Astrocyte of the hippocampus (primary cell): ENCODE results near the gene IKZF3.
A peak's percentile ranks its signal among the peaks of the same experiment; 100 is the strongest.
"Not testable (repeated sequence)": the region's sequence is repeated elsewhere in the genome, so short reads cannot be mapped to it uniquely, and the experiment has no call there.

ENCODE experiments used
- DNase-seq: peaks from one replicate; pipeline ENCODE4 v3.0.0; 2011; ENCODE audit warnings: low read depth, low spot score

The IKZF3 gene

DNA sequence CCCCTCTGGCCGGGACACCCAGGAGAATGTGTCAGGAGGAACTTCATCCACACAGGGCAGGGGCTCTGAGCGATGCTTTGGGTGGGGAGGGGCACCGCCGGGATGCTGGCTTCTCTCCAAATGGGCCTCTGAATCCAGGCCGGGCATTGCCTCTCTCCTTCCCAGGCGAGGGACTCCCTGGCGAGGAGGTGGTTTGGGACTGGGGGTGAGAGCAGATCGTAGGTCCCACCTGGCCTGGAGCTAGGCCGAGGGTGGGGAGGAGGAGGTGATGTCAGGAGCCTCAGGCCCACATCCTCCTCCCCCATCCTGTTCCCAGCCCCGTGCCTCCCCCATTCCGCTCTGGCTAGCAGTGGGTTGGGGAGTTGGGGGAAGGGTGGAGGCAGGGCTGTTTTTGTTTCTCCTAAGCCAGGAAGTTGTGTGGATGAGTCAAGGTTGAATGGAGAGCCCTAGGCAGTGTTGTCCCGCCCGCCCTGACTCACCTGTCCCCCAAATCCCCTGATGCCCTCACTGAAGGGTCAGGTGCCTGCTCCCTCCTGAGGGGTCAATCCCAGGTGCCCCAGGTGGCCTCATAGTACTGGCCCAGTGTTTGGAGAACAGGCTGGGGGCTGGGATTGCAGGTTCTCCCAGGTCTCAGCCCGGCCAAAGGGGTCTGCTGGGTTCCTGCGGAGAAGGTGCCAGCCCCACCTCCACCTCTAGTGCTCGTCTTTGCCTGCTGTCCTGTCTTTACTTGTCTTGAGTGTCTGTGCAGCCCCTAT, 123.6 kb downstream of the IKZF3 start:
- peak; percentile 62 for DNase-seq

DNA sequence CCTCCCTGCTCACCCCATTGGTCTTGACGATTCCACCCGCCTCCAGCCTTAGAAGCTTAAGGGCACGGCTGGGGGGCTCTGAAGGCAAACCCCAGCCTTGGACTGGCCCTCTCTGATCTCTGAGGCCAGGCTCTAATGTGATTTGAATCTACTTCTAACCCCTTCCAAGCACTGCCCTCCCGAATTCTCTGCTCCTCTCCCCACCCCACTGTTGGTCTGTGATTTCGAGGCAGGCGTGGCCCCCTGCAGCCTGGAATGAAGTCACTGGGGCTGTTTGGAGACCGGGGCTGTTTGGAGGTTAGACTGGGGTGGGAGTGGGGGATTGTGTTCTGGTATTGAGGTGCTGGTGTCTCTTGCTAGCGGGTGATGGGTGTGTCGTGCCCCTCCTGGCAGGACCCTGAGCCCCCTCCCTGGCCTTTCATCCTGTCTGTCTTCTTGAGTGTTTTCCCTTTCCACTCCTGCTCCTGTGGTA, 124.2 kb downstream of the IKZF3 start:
- no peak for DNase-seq

DNA sequence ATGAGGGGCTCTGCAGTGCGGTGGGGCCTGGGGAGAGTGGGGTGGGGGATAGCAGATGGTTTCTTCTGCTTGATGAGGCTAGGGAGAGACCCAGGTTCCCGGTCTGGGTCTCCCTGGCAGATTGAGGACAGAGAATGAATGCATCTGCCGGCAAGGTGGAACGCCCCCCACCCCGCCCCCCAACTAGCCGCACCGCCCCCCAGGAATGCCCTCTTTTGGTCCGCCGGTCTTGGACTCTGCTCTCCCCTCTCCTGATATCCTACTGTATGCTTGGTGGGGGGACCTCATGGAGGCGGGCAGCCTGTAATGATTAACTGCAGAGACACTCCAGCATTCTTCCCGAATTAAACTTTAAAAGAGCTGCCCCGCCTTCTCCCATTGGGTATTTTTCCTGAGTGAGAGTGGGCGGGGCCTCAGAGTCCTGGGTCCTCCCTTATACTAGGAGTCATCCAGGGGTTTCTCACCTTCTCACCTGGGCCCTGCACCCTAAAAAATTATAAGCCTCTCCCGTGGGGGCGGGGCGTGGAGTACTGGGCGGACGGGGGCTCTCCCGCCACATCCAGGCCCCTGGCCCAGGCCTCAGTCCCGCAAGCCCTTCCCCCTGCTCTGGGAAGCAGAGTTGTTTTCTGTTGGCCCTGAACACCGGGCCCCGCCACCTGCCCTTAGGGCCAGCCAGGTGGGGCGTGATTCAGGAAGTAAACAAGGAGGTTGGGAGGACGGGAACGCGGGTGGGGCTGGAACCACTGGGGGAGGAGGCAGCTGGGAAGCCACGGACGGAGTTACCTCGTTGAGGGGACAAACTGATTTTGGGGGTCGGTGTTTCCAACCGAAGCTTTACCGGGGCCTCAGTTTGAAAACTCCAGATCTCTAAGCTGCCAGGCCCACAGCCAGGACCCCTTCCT, 124.9 kb downstream of the IKZF3 start:
- peak; percentile 56 for DNase-seq

DNA sequence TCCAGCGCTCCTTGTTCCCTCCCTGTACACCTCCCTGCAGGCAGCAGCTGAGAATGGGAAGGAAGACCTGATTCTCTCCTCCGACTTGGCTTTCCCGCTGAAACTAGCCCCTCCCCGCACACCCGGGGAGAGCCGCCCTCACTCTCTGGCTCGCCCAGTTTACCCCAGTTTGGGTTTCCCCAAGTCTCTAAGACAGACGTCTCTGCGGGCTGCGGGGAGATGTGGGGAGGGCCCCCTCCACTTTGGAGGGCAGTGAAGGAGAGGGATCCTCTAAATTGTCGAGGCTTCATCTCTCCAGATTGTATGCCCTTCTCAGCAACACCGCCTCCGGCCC, 125.6 kb downstream of the IKZF3 start:
- DNase-seq = no peak

DNA sequence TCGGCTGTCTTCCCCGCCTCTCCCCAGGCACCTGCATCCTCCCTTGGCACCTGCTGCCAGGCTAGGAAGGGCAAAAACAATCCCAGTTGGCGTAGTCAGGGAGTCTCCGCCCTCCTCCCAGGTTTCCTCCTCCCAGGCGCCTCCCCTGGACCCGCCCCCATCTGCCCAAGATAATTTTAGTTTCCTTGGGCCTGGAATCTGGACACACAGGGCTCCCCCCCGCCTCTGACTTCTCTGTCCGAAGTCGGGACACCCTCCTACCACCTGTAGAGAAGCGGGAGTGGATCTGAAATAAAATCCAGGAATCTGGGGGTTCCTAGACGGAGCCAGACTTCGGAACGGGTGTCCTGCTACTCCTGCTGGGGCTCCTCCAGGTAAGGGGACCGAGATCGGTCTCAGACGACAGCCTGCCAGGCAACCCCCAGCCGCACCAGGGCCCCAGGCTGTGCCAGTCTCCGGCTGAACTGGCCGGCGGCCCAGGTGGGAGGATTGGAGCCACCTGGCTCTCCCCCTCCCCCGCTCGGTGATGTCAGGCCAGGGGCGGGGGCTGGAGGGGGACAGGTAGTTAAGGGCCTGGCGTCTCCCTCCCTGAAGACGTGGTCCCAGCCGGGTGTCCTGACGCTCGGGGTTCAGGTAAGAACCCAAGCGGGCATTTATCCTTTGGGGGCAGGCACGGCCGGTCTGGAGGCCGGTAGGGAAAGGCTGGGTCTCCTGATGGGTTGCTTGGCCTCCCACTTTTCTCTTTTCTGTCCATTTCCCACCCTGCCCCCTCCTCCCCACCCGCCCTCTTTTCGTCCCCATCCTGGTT, 126.1 kb downstream of the IKZF3 start, which contains the start of gene GRB7:
GRB7 (plus strand) TSS at position 179 of the 808 bp plus-strand sequence. CDS start 4,364 bp downstream, outside the sequence.
- DNase-seq = no peak

DNA sequence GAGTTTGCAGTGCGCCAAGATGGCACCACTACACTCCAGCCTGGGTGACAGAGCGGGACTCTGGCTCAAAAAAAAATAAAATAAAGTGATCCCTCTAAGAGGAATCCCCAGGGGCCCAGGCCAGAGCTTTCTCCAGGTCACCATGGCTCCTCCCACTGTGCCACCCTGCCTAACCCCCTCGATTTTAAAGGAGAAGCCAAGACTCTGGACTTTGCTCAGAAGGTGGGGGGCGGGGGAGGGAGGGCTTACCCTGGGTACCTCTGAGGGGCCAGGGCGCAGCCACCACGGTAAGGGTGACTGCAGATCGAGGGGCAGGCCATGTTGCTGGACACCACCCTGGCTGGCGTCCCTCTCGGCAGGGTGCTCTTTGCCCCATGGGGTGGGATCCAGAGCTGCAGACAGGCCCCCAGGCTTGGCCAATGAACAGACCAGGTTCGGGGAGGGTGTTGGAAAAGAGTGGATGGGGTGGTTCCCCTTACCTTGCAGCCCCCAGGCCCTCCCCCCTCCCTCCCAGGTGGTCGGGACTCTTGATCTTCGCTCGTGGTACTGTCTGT, 126.8 kb downstream of the IKZF3 start:
- DNase-seq = no peak

DNA sequence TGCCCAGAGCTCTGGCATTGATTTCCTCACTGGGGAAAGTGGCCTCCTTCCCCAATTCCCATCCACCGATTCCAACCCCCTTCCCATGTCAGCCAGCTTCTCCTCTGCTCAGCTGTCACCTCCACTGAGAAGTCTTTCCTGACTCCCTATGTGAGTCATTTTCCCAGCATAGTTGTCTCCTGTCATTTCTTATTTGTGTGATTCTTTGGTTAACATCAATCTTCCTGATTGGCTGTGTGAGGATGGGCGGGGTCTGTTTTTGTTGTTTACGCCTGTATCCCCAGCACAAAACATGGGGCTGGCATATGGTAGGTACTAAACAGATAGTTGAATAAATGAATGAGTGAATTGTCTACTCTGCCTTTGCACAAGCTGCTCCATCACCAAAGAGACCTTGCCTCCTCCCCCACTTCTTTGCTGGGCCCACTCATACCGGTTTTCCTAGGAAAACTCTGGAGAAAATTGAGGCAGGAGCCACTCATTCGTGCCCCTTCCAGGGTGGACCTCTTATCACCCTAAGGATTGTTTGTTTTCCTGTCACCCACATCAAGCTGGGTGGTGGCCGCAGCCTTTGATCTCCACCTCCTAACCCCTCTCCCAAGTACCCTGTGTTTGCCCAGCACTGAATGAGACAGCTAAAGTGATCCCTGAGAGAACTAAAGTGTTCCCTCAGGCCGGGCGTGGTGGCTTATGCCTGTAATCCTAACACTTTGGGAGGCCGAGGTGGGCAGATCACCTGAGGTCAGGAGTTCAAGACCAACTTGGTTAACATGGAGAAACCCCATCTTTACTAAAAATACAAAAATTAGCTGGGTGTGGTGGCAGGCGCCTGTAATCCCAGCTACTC, 127.6 kb downstream of the IKZF3 start:
- DNase-seq = no peak

DNA sequence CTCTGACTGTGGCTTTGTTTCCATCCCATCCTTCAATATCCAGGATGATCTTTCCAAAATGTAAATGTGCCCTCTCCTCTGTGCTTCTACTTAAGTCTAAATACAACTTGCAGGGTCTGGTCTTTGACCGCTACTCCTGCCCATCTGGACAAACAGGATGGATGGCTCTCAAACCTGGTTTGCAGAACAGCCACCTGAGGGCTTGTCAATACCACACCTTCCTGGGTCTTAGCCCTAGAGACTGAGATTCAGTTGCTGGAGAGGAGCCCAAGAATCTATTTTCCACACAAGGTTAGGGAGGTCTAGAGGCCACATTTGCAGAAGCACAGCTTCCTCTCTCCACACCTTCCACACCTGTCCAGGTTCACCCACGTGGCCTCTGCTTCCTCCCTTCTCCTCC, 128.2 kb downstream of the IKZF3 start:
- DNase-seq = no peak

DNA sequence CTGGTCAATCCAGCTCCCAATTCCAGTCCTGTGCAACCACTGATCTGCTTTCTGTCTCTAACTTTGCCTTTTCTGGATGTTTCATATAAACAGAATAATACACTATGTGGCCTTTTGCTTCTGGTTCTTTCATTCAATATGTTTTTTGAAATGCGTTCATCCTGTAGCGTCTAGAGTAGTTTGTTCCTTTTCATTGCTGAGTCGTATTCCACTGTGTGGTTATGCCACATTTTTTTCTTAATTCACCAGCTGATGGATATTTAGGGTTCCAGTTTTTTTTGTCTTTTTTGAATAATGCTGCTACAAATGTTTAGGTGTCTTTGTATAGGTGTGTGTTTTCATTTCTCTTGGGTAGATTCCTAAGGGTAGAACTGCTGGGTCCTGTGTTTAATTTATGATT, 131.5 kb downstream of the IKZF3 start:
- no peak for DNase-seq

DNA sequence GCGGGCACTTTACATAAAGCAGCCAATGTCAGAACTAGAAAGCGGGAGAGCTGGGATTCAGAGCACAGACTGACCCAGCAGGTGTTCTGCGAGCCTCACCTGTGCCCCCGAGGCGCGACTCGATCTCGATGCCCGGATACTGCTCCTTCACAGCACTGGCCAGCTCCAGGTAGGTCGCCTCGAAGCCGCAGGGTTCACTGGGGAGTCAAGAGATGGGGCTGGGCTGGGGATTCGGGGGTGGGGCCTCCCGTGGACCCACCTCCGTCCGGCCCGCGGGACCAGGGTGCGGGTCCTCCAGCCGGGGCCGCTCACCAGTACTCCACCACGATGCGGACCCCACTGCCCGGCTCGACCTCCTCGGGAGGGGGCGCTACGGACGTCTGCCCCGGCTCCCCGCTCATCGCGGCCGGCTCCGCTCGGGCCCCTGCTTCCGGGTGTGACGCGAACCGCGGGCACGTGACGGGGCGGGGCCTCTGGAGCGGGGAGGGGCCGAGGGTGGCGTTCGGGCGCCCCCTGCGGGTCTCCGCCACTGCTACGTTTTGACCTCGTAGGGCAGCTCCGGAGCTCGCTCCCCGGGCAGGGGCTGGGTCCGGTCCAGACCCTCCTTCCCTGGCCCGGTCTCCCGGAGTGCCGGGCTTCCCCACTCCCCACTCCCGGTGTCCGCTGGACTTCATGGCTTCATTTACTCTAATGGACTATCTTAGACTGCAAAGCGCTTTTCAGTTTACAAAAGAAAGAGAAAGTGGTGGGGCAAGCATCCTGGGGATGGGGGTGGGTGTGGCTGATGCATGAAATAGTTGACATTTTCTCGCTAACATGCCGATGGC, 133.8 kb downstream of the IKZF3 start, which contains the start of gene MIEN1:
MIEN1 (minus strand) TSS at position 438 of the 827 bp plus-strand sequence; CDS start at position 401, 37 bp downstream.
- DNase-seq = peak; percentile 95

DNA sequence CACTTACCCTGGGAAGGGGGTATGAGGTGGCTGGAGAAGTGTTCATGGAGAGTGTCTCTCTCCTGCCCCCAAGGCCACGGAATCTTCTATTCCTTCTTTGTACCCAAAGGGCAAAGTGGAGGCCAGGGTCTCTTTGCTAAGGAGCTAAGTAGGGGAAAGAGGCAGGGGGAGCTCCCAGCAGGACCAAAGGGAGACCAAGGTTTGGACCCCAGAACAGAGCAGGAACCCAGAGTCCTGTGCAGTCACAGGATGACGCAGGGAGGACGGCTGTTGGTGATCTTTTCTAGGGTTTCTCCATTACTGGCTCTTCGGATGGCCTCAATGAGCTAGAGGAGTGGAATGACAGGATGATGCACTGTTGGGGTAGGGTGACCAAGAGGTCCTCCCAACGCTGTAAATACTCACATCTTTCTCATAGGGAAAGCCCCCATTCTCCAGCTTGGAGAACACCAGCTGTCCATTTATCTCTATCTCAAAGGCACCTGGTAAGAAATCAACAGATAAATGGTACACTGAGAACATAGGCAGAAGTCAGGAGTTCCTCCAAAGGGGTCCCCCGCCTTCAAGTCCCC, 134.7 kb downstream of the IKZF3 start:
- no peak for DNase-seq

DNA sequence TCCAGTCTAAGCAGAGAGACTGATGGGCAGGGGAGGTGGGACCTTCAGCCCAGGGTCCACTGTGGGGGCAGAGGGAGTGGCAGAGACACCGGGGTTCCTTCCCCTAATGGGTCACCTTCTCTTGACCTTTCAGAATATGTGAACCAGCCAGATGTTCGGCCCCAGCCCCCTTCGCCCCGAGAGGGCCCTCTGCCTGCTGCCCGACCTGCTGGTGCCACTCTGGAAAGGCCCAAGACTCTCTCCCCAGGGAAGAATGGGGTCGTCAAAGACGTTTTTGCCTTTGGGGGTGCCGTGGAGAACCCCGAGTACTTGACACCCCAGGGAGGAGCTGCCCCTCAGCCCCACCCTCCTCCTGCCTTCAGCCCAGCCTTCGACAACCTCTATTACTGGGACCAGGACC, 136.6 kb downstream of the IKZF3 start:
- no peak for DNase-seq

DNA sequence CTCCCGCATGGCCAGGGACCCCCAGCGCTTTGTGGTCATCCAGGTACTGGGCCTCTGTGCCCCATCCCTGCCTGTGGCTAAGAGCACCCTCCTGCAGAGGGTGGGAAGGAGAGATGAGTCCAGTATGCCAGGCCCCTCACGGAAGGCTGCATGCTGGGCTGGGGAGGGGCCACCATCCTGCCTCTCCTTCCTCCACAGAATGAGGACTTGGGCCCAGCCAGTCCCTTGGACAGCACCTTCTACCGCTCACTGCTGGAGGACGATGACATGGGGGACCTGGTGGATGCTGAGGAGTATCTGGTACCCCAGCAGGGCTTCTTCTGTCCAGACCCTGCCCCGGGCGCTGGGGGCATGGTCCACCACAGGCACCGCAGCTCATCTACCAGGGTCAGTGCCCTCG, 137.5 kb downstream of the IKZF3 start:
- DNase-seq = no peak

DNA sequence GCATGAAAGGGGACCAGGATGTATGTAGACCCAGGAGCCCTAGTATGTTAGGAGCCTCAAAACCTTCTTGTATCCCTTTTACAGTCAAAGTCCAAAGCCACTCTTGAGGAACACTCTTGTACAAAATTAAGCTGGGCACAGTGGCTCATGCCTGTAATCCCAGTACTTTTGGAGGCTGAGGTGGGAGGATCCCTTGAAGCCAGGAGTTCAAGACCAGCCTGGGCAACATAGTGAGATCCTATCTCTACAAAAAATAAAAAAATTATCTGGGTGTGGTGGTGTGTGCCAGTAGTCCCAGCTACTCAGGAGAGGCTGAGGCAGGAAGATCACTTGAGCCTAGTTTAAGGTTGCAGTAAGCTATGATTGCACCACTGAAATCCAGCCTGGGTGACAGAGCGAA, 138.2 kb downstream of the IKZF3 start:
- not testable (repeated sequence) for DNase-seq

DNA sequence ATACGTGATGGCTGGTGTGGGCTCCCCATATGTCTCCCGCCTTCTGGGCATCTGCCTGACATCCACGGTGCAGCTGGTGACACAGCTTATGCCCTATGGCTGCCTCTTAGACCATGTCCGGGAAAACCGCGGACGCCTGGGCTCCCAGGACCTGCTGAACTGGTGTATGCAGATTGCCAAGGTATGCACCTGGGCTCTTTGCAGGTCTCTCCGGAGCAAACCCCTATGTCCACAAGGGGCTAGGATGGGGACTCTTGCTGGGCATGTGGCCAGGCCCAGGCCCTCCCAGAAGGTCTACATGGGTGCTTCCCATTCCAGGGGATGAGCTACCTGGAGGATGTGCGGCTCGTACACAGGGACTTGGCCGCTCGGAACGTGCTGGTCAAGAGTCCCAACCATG, 139.4 kb downstream of the IKZF3 start:
- no peak for DNase-seq

DNA sequence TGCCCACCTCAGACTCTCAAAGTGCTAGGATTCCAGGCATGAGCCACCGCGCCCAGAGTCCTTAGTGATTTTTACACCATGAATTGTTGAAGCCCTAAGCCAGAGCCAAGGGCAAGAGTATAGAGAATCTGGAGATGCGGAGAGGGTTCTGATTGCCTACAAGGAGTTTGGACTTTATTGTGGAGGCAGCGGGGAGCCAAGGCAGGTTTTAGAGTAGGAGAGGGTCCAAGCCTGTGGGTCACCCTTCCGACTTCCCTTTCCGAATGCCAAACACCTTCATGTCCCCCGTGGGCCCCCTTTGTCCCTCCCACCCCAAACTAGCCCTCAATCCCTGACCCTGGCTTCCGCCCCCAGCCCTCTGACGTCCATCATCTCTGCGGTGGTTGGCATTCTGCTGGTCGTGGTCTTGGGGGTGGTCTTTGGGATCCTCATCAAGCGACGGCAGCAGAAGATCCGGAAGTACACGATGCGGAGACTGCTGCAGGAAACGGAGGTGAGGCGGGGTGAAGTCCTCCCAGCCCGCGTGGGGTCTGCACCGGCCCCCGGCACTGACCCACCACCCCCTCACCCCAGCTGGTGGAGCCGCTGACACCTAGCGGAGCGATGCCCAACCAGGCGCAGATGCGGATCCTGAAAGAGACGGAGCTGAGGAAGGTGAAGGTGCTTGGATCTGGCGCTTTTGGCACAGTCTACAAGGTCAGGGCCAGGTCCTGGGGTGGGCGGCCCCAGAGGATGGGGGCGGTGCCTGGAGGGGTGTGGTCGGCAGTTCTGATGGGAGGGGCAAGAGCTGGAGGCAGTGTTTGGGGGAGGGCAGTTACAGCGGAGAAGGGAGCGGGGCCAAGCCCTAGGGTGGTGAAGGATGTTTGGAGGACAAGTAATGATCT, 140.9 kb downstream of the IKZF3 start:
- no peak for DNase-seq

DNA sequence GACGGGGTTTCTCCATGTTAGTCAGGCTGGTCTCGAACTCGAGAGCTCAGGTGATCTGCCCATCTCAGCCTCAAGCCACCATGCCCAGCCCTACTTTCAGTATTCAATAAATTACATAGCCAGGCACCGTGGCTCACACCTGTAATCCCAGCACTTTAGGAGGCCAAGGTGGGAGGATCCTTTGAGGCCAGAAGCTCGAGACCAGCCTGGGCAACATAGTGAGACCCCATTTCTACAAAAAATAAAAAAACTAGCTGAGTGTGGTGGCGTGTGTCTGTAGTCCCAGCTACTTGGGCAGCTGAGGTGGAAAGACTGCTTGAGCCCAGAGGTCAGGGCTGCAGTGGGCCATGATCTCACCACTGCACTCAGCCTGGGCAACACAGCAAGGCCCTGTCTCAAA, 142.0 kb downstream of the IKZF3 start:
- DNase-seq = no peak
